HepG2 (cell line): ENCODE results near the gene THEM5. TPM values are rescaled to one million over a fixed set of nuclear protein-coding genes. Genes with fewer than 3 reads are reported as not detected.

Experiments used
- AGO2 ChIP-seq: fragments of 200-400 bp; formaldehyde crosslinking; optimal IDR thresholded peaks from 2 replicates; pipeline ENCODE3; 2017; ENCODE audit warnings: mild to moderate bottlenecking, low read depth, low read length, moderate library complexity
- BCL6 ChIP-seq: IDR thresholded peaks from 2 replicates; pipeline ENCODE4 v1.6.1; 2016; ENCODE audit warnings: missing genetic modification reagents, missing compliant biosample characterization
- CREM ChIP-seq, 2 experiments: sonication (generic) in 1 of 2; formaldehyde crosslinking in 1 of 2; IDR thresholded peaks; 2 replicates each; pipeline versions ENCODE4 v1.4.0 to v1.6.1; 2016 to 2020; ENCODE audit warnings: antibody characterized with exemption in 1 of 2, mild to moderate bottlenecking in 1 of 2, missing genetic modification reagents in 1 of 2
- DRAP1 ChIP-seq: IDR thresholded peaks from 2 replicates; pipeline ENCODE4 v1.6.1; 2016; ENCODE audit warnings: missing genetic modification reagents, missing compliant biosample characterization
- FLYWCH1 ChIP-seq: sonication (generic); formaldehyde crosslinking; IDR thresholded peaks from 2 replicates; pipeline ENCODE4 v1.8.1; 2023; ENCODE audit warnings: mild to moderate bottlenecking, missing genetic modification reagents
- FOXK2 ChIP-seq: fragments of 450-650 bp; IDR thresholded peaks from 2 replicates; pipeline ENCODE4 v1.6.1; 2016
- ISX ChIP-seq: sonication (generic); formaldehyde crosslinking; conservative IDR thresholded peaks from 2 replicates; pipeline ENCODE4 v1.5.0; 2020; ENCODE audit warnings: missing genetic modification reagents
- KDM5B ChIP-seq: sonication (generic); formaldehyde crosslinking; IDR thresholded peaks from 2 replicates; pipeline ENCODE4 v1.4.0; 2020; ENCODE audit warnings: missing genetic modification reagents, mild to moderate bottlenecking, borderline replicate concordance
- NFIC ChIP-seq: IDR thresholded peaks from 2 replicates; pipeline ENCODE4 v1.6.1; 2012; ENCODE audit warnings: mild to moderate bottlenecking, low read length, inconsistent platforms
- POLR2A ChIP-seq, 2 experiments: IDR thresholded peaks; 2 replicates each; pipeline ENCODE4 v1.6.1; 2011; ENCODE audit warnings: low read depth in 2 of 2, low read length in 2 of 2, mild to moderate bottlenecking in 1 of 2, moderate library complexity in 1 of 2; ENCODE audit not compliant: insufficient read depth in 1 of 2
- POLR2AphosphoS2 ChIP-seq: IDR thresholded peaks from 2 replicates; pipeline ENCODE4 v1.6.1; 2011; ENCODE audit warnings: low read depth, low read length, improper control_type of control experiment
- RCOR2 ChIP-seq: IDR thresholded peaks from 2 replicates; pipeline ENCODE4 v1.6.1; 2016; ENCODE audit warnings: missing biosample characterization, missing genetic modification reagents
- RFX1 ChIP-seq: fragments of 450-650 bp; IDR thresholded peaks from 2 replicates; pipeline ENCODE4 v1.6.1; 2017
- SETDB1 ChIP-seq: sonication (generic); formaldehyde crosslinking; IDR thresholded peaks from 2 replicates; pipeline ENCODE4 v1.5.1; 2020; ENCODE audit warnings: missing genetic modification reagents, mild to moderate bottlenecking, borderline replicate concordance
- SKI ChIP-seq: fragments of 450-650 bp; IDR thresholded peaks from one replicate; pipeline ENCODE4 v1.6.1; 2018; ENCODE audit warnings: mild to moderate bottlenecking; ENCODE audit not compliant: partially characterized antibody
- TBP ChIP-seq: sonication (generic); formaldehyde crosslinking; IDR thresholded peaks from 2 replicates; pipeline ENCODE4 v1.5.0; 2020; ENCODE audit warnings: missing genetic modification reagents
- TCF7L2 ChIP-seq: IDR thresholded peaks from 2 replicates; pipeline ENCODE4 v1.6.1; 2011; ENCODE audit warnings: mild to moderate bottlenecking, low read depth, low read length, moderate library complexity
- TSC22D2 ChIP-seq: sonication (generic); formaldehyde crosslinking; IDR thresholded peaks from 2 replicates; pipeline ENCODE4 v1.5.1; 2020; ENCODE audit warnings: missing genetic modification reagents, mild to moderate bottlenecking, borderline replicate concordance
- ZBTB49 ChIP-seq: sonication (generic); formaldehyde crosslinking; IDR thresholded peaks from 2 replicates; pipeline ENCODE4 v1.4.0; 2020; ENCODE audit warnings: missing genetic modification reagents, borderline replicate concordance
- ZFY ChIP-seq: sonication (generic); formaldehyde crosslinking; IDR thresholded peaks from 2 replicates; pipeline ENCODE4 v1.4.0; 2020; ENCODE audit warnings: missing genetic modification reagents
- ZNF484 ChIP-seq: sonication (generic); formaldehyde crosslinking; IDR thresholded peaks from 2 replicates; pipeline ENCODE4 v1.5.1; 2020; ENCODE audit warnings: mild to moderate bottlenecking, low read depth, missing genetic modification reagents, borderline replicate concordance
- ZNF607 ChIP-seq: sonication (generic); formaldehyde crosslinking; IDR thresholded peaks from 2 replicates; pipeline ENCODE4 v1.5.1; 2020; ENCODE audit warnings: missing genetic modification reagents, mild to moderate bottlenecking, borderline replicate concordance
- ZNF672 ChIP-seq: sonication (generic); formaldehyde crosslinking; IDR thresholded peaks from 2 replicates; pipeline ENCODE4 v1.8.1; 2022; ENCODE audit warnings: missing genetic modification reagents
- ZNF770 ChIP-seq: sonication (generic); formaldehyde crosslinking; IDR thresholded peaks from 2 replicates; pipeline ENCODE4 v1.5.0; 2020; ENCODE audit warnings: mild to moderate bottlenecking, missing genetic modification reagents
- polyA plus RNA-seq, 8 experiments: library from polyadenylated mRNA; depleted of rRNA in 3 of 8; stranded (reverse) in 7 of 8; unstranded in 1 of 8; fragments of >200 nt; fragmentation: Illumina TruSeq in 4 of 8; extraction: Trizol in 4 of 8; gene quantifications; 2 replicates each; pipeline versions ENCODE4 v1.2.1 to v1.2.3, GENCODE V29; 2011 to 2016; ENCODE audit warnings: low read depth in 4 of 8, missing spikeins in 1 of 8, mixed read lengths in 1 of 8; ENCODE audit not compliant: insufficient read depth in 1 of 8
- total RNA-seq, 5 experiments: library from RNA; depleted of rRNA; stranded (reverse); fragments of >200 nt; fragmentation: Illumina TruSeq; extraction: Trizol; gene quantifications; 2 replicates each; pipeline ENCODE4 v1.2.3, GENCODE V29; 2016; ENCODE audit warnings: low read depth in 1 of 5
- TF ChIP-seq, protein P1 (sequence below): sonication (generic); formaldehyde crosslinking; IDR thresholded peaks from 2 replicates; pipeline ENCODE4 v1.4.0; 2020; ENCODE audit warnings: mild to moderate bottlenecking, missing genetic modification reagents
- TF ChIP-seq, protein P2 (sequence below): sonication (generic); formaldehyde crosslinking; IDR thresholded peaks from 2 replicates; pipeline ENCODE4 v1.4.0; 2020; ENCODE audit warnings: mild to moderate bottlenecking, missing genetic modification reagents

THEM5 gene
- total and polyA plus RNA-seq, 2 of the 13 experiments (the other 11 are each of a cell fraction or from before 2014, with no cell fraction given) = not detected

DNA sequence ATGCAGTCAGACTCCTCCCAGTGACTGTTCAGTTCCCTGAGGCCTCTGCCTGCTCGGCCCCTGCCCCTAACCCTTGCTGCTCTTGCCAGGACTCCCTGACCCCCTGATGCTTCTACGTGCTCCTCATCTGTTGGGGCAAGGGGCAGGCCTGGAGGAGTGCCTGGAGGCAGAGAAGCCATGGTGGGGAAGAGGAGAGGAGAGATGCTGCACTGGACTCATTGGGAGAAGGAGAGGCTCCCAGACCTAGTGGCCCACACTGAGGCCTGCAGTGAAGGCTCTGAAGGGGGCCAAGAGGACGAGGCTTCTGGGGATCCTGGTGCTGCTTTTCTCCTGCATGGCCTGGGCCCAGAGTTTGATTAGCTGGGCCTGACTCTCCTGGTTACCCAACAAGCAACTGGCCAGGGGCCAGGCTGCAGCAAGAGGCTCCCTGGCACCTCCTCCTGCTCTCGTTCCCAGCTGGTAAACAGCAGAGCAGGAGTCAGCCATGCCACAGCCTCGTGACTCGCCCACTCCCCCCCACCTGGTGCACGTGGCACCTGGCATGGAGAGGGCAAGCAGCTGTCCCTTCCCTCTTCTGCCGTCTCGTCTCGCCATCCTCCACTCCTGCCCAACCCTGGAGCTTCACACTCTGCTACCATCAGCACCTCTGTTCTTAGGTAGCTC, 21.1 kb downstream of the THEM5 start (continued):
- TF ChIP-seq, protein P1, sequence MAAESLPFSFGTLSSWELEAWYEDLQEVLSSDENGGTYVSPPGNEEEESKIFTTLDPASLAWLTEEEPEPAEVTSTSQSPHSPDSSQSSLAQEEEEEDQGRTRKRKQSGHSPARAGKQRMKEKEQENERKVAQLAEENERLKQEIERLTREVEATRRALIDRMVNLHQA (CRISPR knock-in tag) = no peak
- no peak for TF ChIP-seq ISX (CRISPR knock-in tag)
- TF ChIP-seq ZNF770 = no peak
- no peak for TF ChIP-seq AGO2
- TF ChIP-seq TSC22D2 = no peak
- TF ChIP-seq ZNF484 (CRISPR knock-in tag) = no peak
- TF ChIP-seq POLR2AphosphoS2 = no peak
- no peak for TF ChIP-seq RFX1
- peak; percentile 64; the same call in 1 of the 2 replicates for TF ChIP-seq KDM5B (CRISPR knock-in tag)
- peak; percentile 83 for TF ChIP-seq FOXK2
- TF ChIP-seq BCL6 (CRISPR knock-in tag) = peak; percentile 40; the same call in 1 of the 2 replicates
- peak; percentile 77 for TF ChIP-seq ZFY (CRISPR knock-in tag)
- TF ChIP-seq DRAP1 = no peak
- TF ChIP-seq TCF7L2 = no peak
- no peak for TF ChIP-seq ZNF672 (CRISPR knock-in tag)
- TF ChIP-seq CREM (IDR thresholded peaks at IDR 0.05) = no peak
- no peak for TF ChIP-seq CREM (CRISPR knock-in tag; IDR thresholded peaks at IDR 0.05)
- 0 out of 2 replicates have a peak, but pooled peaks have one; percentile 30 for TF ChIP-seq ZNF607
- peak; percentile 31 for TF ChIP-seq SKI
- TF ChIP-seq, protein P2, sequence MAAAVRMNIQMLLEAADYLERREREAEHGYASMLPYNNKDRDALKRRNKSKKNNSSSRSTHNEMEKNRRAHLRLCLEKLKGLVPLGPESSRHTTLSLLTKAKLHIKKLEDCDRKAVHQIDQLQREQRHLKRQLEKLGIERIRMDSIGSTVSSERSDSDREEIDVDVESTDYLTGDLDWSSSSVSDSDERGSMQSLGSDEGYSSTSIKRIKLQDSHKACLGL (CRISPR knock-in tag) = 0 out of 2 replicates have a peak, but pooled peaks have one; percentile 32
- no peak for TF ChIP-seq FLYWCH1
- no peak for TF ChIP-seq POLR2A (IDR thresholded peaks at IDR 0.05; ENCODE audit: insufficient read depth in 1 of 2, low read depth in 2 of 2, low read length in 2 of 2)
- no peak for TF ChIP-seq TBP
- TF ChIP-seq NFIC = no peak
- no peak for TF ChIP-seq ZBTB49 (CRISPR knock-in tag)
- TF ChIP-seq RCOR2 (CRISPR knock-in tag) = no peak
- no peak for TF ChIP-seq SETDB1 (CRISPR knock-in tag)
